Panc1 (cell line): ENCODE results near the gene INSC. TPM values are rescaled to one million over a fixed set of nuclear protein-coding genes. Genes with fewer than 3 reads are reported as not detected.

Experiments used
- ATAC-seq: fragments of 200-7000 bp; cut with Tn5 transposase; 2 replicates; pipeline ENCODE4 v1.9.1; 2020; ENCODE audit warnings: mild to moderate bottlenecking, moderate library complexity
- BruUV-seq: library from RNA; stranded (reverse); fragments of 400-500 nt; replicated peaks from 2 replicates; lab custom pipeline; 2021; lab: Mats Ljungman, UMichigan
- CTCF ChIA-PET: fragments of 300-600 bp; sonication (Branson Sonifier 250); formaldehyde crosslinking; loops from one replicate; lab custom pipeline; 2022; ENCODE audit warnings: antibody characterized with exemption; lab: Charles Lee
- POLR2A ChIA-PET: fragments of 300-600 bp; sonication (Branson Sonifier 250); formaldehyde crosslinking; loops from one replicate; lab custom pipeline; 2022; ENCODE audit warnings: antibody characterized with exemption; lab: Charles Lee
- DNase-seq: peaks from one replicate; pipeline ENCODE4 v3.0.0-alpha.2; 2010; ENCODE audit warnings: low read depth, low spot score
- H3K27ac ChIP-seq: 2 replicates; pipeline ENCODE4 v1.5.1; 2011; ENCODE audit warnings: mild to moderate bottlenecking, low read length, inconsistent platforms
- H3K27me3 ChIP-seq: fragments of 200-500 bp; sonication (Bioruptor generic); 2 replicates; pipeline ENCODE4 v1.6.0; 2014; ENCODE audit warnings: low read length, inconsistent platforms; ENCODE audit not compliant: control insufficient read depth, insufficient read depth
- H3K36me3 ChIP-seq: fragments of 200-500 bp; sonication (Bioruptor generic); 2 replicates; pipeline ENCODE4 v1.5.1; 2014; ENCODE audit warnings: inconsistent platforms, mild to moderate bottlenecking, low read length, moderate library complexity; ENCODE audit not compliant: control insufficient read depth, insufficient read depth
- H3K4me1 ChIP-seq: 2 replicates; pipeline ENCODE4 v1.5.1; 2011; ENCODE audit warnings: inconsistent platforms, mild to moderate bottlenecking, low read length, moderate library complexity; ENCODE audit not compliant: control insufficient read depth, insufficient read depth
- H3K4me3 ChIP-seq, 2 experiments: 2 replicates each; pipeline ENCODE4 v1.5.1; 2011 to 2012; ENCODE audit warnings: low read depth in 2 of 2, low read length in 2 of 2, mild to moderate bottlenecking in 2 of 2, inconsistent platforms in 1 of 2, moderate library complexity in 1 of 2
- H3K9me3 ChIP-seq: fragments of 200-500 bp; sonication (Bioruptor generic); 2 replicates; pipeline ENCODE4 v1.5.1; 2014; ENCODE audit warnings: low read depth, mild to moderate bottlenecking, inconsistent platforms, low read length, moderate library complexity; ENCODE audit not compliant: control insufficient read depth, insufficient read depth
- CTCF ChIP-seq: fragments of 450-650 bp; IDR thresholded peaks from 2 replicates; pipeline ENCODE4 v1.5.1; 2017; ENCODE audit warnings: mild to moderate bottlenecking
- POLR2AphosphoS5 ChIP-seq: IDR thresholded peaks from 2 replicates; pipeline ENCODE4 v1.6.1; 2012; ENCODE audit warnings: mild to moderate bottlenecking, low read depth, low read length, moderate library complexity
- REST ChIP-seq, 2 experiments: IDR thresholded peaks; 2 replicates each; pipeline ENCODE4 v1.6.1; 2011 to 2012; ENCODE audit warnings: low read depth in 2 of 2, control low read depth in 1 of 2, low read length in 1 of 2, mild to moderate bottlenecking in 1 of 2, moderate library complexity in 1 of 2; ENCODE audit not compliant: insufficient read depth in 1 of 2
- SIN3A ChIP-seq: IDR thresholded peaks from 2 replicates; pipeline ENCODE4 v1.6.1; 2012; ENCODE audit warnings: low read depth, mild to moderate bottlenecking, low read length, moderate library complexity, borderline replicate concordance; ENCODE audit not compliant: insufficient read depth
- TCF7L2 ChIP-seq: IDR thresholded peaks from 2 replicates; pipeline ENCODE4 v1.6.1; 2011; ENCODE audit warnings: mild to moderate bottlenecking, low read depth, low read length, inconsistent platforms
- in situ Hi-C: cut with HindIII; loops from 2 replicates; pipeline ENCODE4 v1.10.0; 2016; ENCODE audit warnings: low sequenced_read_pairs, low pct_unique_long_range_greater_than_20kb
- intact Hi-C: fragments of 100-400 bp; cut with micrococcal nuclease; formaldehyde crosslinking; loops from one replicate; pipeline ENCODE4 v1.10.0; 2022; ENCODE audit not compliant: unreplicated experiment
- total RNA-seq: library from RNA; stranded (reverse); gene quantifications from one replicate; pipeline ENCODE4 v1.2.1, GENCODE V29; 2021; ENCODE audit not compliant: unreplicated experiment

The INSC gene
- total RNA-seq, 1 experiment from 2014 or later: 0.08 TPM

- TF ChIP-seq REST (IDR thresholded peaks at IDR 0.05; ENCODE audit: insufficient read depth in 1 of 2, low read depth in 2 of 2, low read length in 1 of 2) (no peak), CTCF (no peak), TCF7L2 (no peak), SIN3A (no peak), POLR2AphosphoS5 (no peak)
- H3K27me3 ChIP-seq: no peaks in the 10 kb centered on the region
- ChIA-PET CTCF (no interaction called here), POLR2A (no interaction called here)
- H3K9me3 ChIP-seq: no peaks in the 10 kb centered on the region
- in situ Hi-C loops: no loop called here
- ATAC-seq: no peak
- no peaks in the 10 kb centered on the region for H3K36me3 ChIP-seq
- no peak overlapping the region for H3K27ac ChIP-seq
- intact Hi-C loops: no loop called here
- H3K4me3 ChIP-seq: no peak overlapping the region
- no peak for DNase-seq
- no peaks in the 10 kb centered on the region for H3K4me1 ChIP-seq
- BruUV-seq: no TSS peak
Measured at GRCh38 chr11:15295695-15296094, 181.0 kb downstream of the INSC start.

Other genes starting within 250 kb of the INSC start
- gene CYP2R1, start 222.7 kb upstream of the INSC start, total RNA-seq: 11.2 TPM
- not detected for gene CALCA, start 142.6 kb upstream of the INSC start, total RNA-seq
- gene CALCB, start 41.3 kb upstream of the INSC start, total RNA-seq: not detected